GM12878 (cell line): ENCODE results near the gene PSMB7. TPM values are rescaled to one million over a fixed set of nuclear protein-coding genes. Genes with fewer than 3 reads are reported as not detected.

ENCODE experiments used
- ATAC-seq: fragments of 200-7000 bp; cut with Tn5 transposase; 3 replicates; pipeline ENCODE4 v1.9.1; 2020; ENCODE audit warnings: mild to moderate bottlenecking, moderate library complexity
- BruUV-seq: library from RNA; stranded (reverse); fragments of 400-500 nt; replicated peaks from 2 replicates; lab custom pipeline; 2021; lab: Mats Ljungman, UMichigan
- CTCF ChIA-PET: fragments of 300-600 bp; sonication (Branson Sonifier 250); formaldehyde crosslinking; extraction: SDS; loops from one replicate; lab custom pipeline; 2021; ENCODE audit warnings: inconsistent platforms; lab: Yijun Ruan, JAX
- POLR2A ChIA-PET: fragments of 350-600 bp; formaldehyde crosslinking; extraction: SDS; loops from one replicate; lab custom pipeline; 2021; ENCODE audit warnings: inconsistent platforms; lab: Charles Lee
- RAD21 ChIA-PET: fragments of 300-600 bp; sonication (Branson Sonifier 250); formaldehyde crosslinking; loops from one replicate; lab custom pipeline; 2023; ENCODE audit warnings: antibody characterized with exemption; ENCODE audit not compliant: unreplicated experiment; lab: Charles Lee
- SMC1A ChIA-PET: fragments of 300-600 bp; sonication (Branson Sonifier 250); formaldehyde crosslinking; loops from one replicate; lab custom pipeline; 2023; ENCODE audit not compliant: unreplicated experiment, uncharacterized antibody; lab: Charles Lee
- DNase-seq: peaks from one replicate; pipeline ENCODE4 v3.0.0-alpha.2; 2011; ENCODE audit warnings: low read depth, low spot score
- FAIRE-seq: peaks from 3 replicates; lab custom pipeline; 2011; peaks lifted over from hg19 to GRCh38; lab: Jason Lieb, UNC
- H2AFZ ChIP-seq: 2 replicates; pipeline ENCODE4 v1.6.0; 2011; ENCODE audit warnings: low read depth, low read length, control low read depth; ENCODE audit not compliant: control insufficient read depth
- H3K27ac ChIP-seq: 2 replicates; pipeline ENCODE4 v1.5.1; 2011; ENCODE audit warnings: control low read depth; ENCODE audit not compliant: control insufficient read depth, insufficient read depth
- H3K27me3 ChIP-seq, 2 experiments: replicated peaks in 1 of 2; 2 replicates each; pipeline versions ENCODE4 v1.6.0 to v1.6.1; 2011; ENCODE audit warnings: low read length in 1 of 2; ENCODE audit not compliant: control insufficient read depth in 2 of 2, insufficient read depth in 2 of 2
- H3K36me3 ChIP-seq, 2 experiments: 2 replicates each; pipeline ENCODE4 v1.5.1; 2011; ENCODE audit warnings: low read length in 1 of 2; ENCODE audit not compliant: control insufficient read depth in 2 of 2, insufficient read depth in 2 of 2
- H3K4me1 ChIP-seq: 2 replicates; pipeline ENCODE4 v1.6.1; 2011; ENCODE audit warnings: mild to moderate bottlenecking, low read length, moderate library complexity, mixed read lengths; ENCODE audit not compliant: control insufficient read depth, insufficient read depth
- H3K4me2 ChIP-seq: 2 replicates; pipeline ENCODE4 v1.6.0; 2011; ENCODE audit warnings: control low read depth; ENCODE audit not compliant: control insufficient read depth, insufficient read depth
- H3K4me3 ChIP-seq: fragments of 200-600 bp; sonication (generic); 2 replicates; pipeline ENCODE4 v1.5.1; 2016
- H3K79me2 ChIP-seq: 2 replicates; pipeline ENCODE4 v1.6.0; 2011; ENCODE audit warnings: low read length; ENCODE audit not compliant: control insufficient read depth, insufficient read depth
- H3K9ac ChIP-seq: 2 replicates; pipeline ENCODE4 v1.8.0; 2011; ENCODE audit warnings: low read length, control low read depth, mixed read lengths; ENCODE audit not compliant: control insufficient read depth, insufficient read depth
- H3K9me3 ChIP-seq: replicated peaks from 3 replicates; pipeline ENCODE4 v1.5.1; 2011; ENCODE audit warnings: mild to moderate bottlenecking, low read length; ENCODE audit not compliant: control insufficient read depth, insufficient read depth
- H4K20me1 ChIP-seq: 2 replicates; pipeline ENCODE4 v1.6.0; 2011; ENCODE audit not compliant: control insufficient read depth, insufficient read depth
- BCLAF1 ChIP-seq: fragments of 450-650 bp; IDR thresholded peaks from 2 replicates; pipeline ENCODE4 v1.6.1; 2017; ENCODE audit warnings: antibody characterized with exemption, mild to moderate bottlenecking, moderate library complexity
- BHLHE40 ChIP-seq, 2 experiments: fragments of 450-650 bp in 1 of 2; IDR thresholded peaks; 2 replicates each; pipeline ENCODE4 v1.6.1; 2011 to 2017; ENCODE audit warnings: low read depth in 2 of 2, borderline replicate concordance in 1 of 2, improper control_type of control experiment in 1 of 2, low read length in 1 of 2, mild to moderate bottlenecking in 1 of 2
- CTCF ChIP-seq, 3 experiments: IDR thresholded peaks in 2 of 3; conservative IDR thresholded peaks in 1 of 3; 2 replicates each; pipeline ENCODE4 v1.5.1; 2011; ENCODE audit warnings: low read depth in 3 of 3, low read length in 3 of 3, mild to moderate bottlenecking in 3 of 3, control low read depth in 2 of 3, moderate library complexity in 2 of 3, inconsistent platforms in 1 of 3, mixed read lengths in 1 of 3; ENCODE audit not compliant: control insufficient read depth in 2 of 3, insufficient read depth in 1 of 3; ENCODE audit errors: extremely low read depth in 1 of 3
- MEF2A ChIP-seq: IDR thresholded peaks from 2 replicates; pipeline ENCODE4 v1.6.1; 2011; ENCODE audit warnings: low read depth, mild to moderate bottlenecking, low read length, moderate library complexity; ENCODE audit not compliant: insufficient read depth
- MXI1 ChIP-seq: fragments of 150-350 bp; IDR thresholded peaks from 2 replicates; pipeline ENCODE4 v1.6.1; 2011; ENCODE audit warnings: low read depth, mild to moderate bottlenecking, inconsistent platforms, low read length, improper control_type of control experiment
- MYC ChIP-seq: IDR thresholded peaks from 2 replicates; pipeline ENCODE4 v1.6.1; 2011; ENCODE audit warnings: mild to moderate bottlenecking, low read length, moderate library complexity, inconsistent platforms; ENCODE audit not compliant: insufficient read depth, insufficient replicate concordance, insufficient read length, severe bottlenecking
- NR2F1 ChIP-seq: fragments of 450-650 bp; conservative IDR thresholded peaks from 2 replicates; pipeline ENCODE4 v1.6.1; 2017; ENCODE audit warnings: mild to moderate bottlenecking
- POLR2A ChIP-seq: IDR thresholded peaks from 2 replicates; pipeline ENCODE4 v1.6.1; 2011; ENCODE audit warnings: low read depth, mild to moderate bottlenecking, low read length
- RB1 ChIP-seq: fragments of 450-650 bp; formaldehyde crosslinking; IDR thresholded peaks from 2 replicates; pipeline ENCODE4 v1.6.1; 2017; ENCODE audit warnings: mild to moderate bottlenecking, borderline replicate concordance
- YBX1 ChIP-seq: fragments of 450-650 bp; IDR thresholded peaks from 2 replicates; pipeline ENCODE4 v1.6.1; 2016; ENCODE audit warnings: antibody characterized with exemption
- ZNF207 ChIP-seq: fragments of 450-650 bp; IDR thresholded peaks from 2 replicates; pipeline ENCODE4 v1.6.1; 2014; ENCODE audit warnings: antibody characterized with exemption, mild to moderate bottlenecking, borderline replicate concordance
- WGBS: methylation state at CpG from one replicate; pipeline ENCODE4 v1.1.6; 2016; ENCODE audit warnings: low lambda C conversion rate; ENCODE audit not compliant: insufficient replicate concordance, insufficient coverage; ENCODE audit errors: missing lambda C conversion rate; 5-methylcytosine and 5-hydroxymethylcytosine counted together
- in situ Hi-C: fragments of 300-500 bp; cut with MboI; formaldehyde crosslinking; loops from 9 replicates; pipeline ENCODE4 v1.14.3; 2018; ENCODE audit warnings: mixed read lengths
- intact Hi-C: fragments of 100-400 bp; cut with micrococcal nuclease; formaldehyde crosslinking; loops from one replicate; pipeline ENCODE4 v1.14.2; 2022; ENCODE audit not compliant: unreplicated experiment
- polyA plus RNA-seq, 11 experiments: library from polyadenylated mRNA; depleted of rRNA in 4 of 11; unstranded in 6 of 11; stranded (reverse) in 5 of 11; fragments of >200 nt; fragmentation: Nextera tagmentation in 4 of 11; fragmentation: Illumina TruSeq in 1 of 11; extraction: Ambion mirVana in 4 of 11; extraction: Trizol in 1 of 11; gene quantifications; 1 replicate in 1 of 11; 2 replicates in 10 of 11; pipeline versions ENCODE4 v1.2.1 to v1.2.3, GENCODE V29; 2011 to 2016; ENCODE audit warnings: inconsistent platforms in 2 of 11, missing spikeins in 2 of 11, low read depth in 1 of 11
- total RNA-seq, 4 experiments: library from RNA; depleted of rRNA in 3 of 4; stranded (reverse); fragments of >200 nt in 3 of 4; fragmentation: Illumina TruSeq in 1 of 4; extraction: Trizol in 1 of 4; gene quantifications; 2 replicates each; pipeline versions ENCODE4 v1.2.1 to v1.2.3, GENCODE V29; 2013 to 2021
- TF ChIP-seq, protein P1 (sequence below): fragments of 450-650 bp; IDR thresholded peaks from 2 replicates; pipeline ENCODE4 v1.6.1; 2016; ENCODE audit warnings: mild to moderate bottlenecking

The PSMB7 gene
- total and polyA plus RNA-seq, 10 of the 15 experiments (the other 5 are each of a cell fraction or from before 2014, with no cell fraction given): 174 to 564 (median 268) TPM

GRCh38 chr9:124377551-124378406, 37.5 kb downstream of the PSMB7 start (continued):
- TF ChIP-seq CTCF (IDR thresholded peaks at IDR 0.05 in 2 of 3, conservative IDR thresholded peaks at IDR 0.05 in 1 of 3; ENCODE audit: control insufficient read depth in 2 of 3, extremely low read depth in 1 of 3, insufficient read depth in 1 of 3, low read depth in 3 of 3, low read length in 3 of 3): no peak
- no peak for TF ChIP-seq POLR2A
- TF ChIP-seq BHLHE40 (IDR thresholded peaks at IDR 0.05; ENCODE audit: borderline replicate concordance in 1 of 2, low read depth in 2 of 2, low read length in 1 of 2): no peak
- TF ChIP-seq, protein P1, sequence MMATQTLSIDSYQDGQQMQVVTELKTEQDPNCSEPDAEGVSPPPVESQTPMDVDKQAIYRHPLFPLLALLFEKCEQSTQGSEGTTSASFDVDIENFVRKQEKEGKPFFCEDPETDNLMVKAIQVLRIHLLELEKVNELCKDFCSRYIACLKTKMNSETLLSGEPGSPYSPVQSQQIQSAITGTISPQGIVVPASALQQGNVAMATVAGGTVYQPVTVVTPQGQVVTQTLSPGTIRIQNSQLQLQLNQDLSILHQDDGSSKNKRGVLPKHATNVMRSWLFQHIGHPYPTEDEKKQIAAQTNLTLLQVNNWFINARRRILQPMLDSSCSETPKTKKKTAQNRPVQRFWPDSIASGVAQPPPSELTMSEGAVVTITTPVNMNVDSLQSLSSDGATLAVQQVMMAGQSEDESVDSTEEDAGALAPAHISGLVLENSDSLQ: no peak
- no peak for TF ChIP-seq NR2F1

GRCh38 chr9:124376329-124376728, 38.9 kb downstream of the PSMB7 start:
- RAD21 ChIA-PET: interaction anchor here (1.0 kb wide), 1 partner anchor 15 kb away, joined by 3 read pairs; no protein-coding TSS in a partner anchor
- CTCF ChIA-PET: interaction anchor here (0.9 to 1.2 kb wide), 4 partner anchors 8 to 383 kb away, joined by 3 read pairs; no protein-coding TSS in a partner anchor
- 95% methylated on average over 1 of the region's 1 CpG for WGBS
- FAIRE-seq (no peak), ATAC-seq (no peak), DNase-seq (no peak)
- H3K27me3 ChIP-seq: no peaks in the 10 kb centered on the region
- no peak overlapping the region for H3K4me3 ChIP-seq
- H3K9ac ChIP-seq: no peak overlapping the region
- H3K27ac ChIP-seq: no peak overlapping the region
- no peaks in the 10 kb centered on the region for H4K20me1 ChIP-seq
- no peaks in the 10 kb centered on the region; the same call in 2 of the 3 replicates for H3K9me3 ChIP-seq
- H3K36me3 ChIP-seq: peaks cover 8 to 15% of the 10 kb centered on the region in 2 experiments; a peak in 3 of 4 replicates
- H3K79me2 ChIP-seq: peaks cover 2% of the 10 kb centered on the region
- BruUV-seq: no TSS peak
- H3K4me1 ChIP-seq: no peaks in the 10 kb centered on the region
- POLR2A ChIA-PET: no interaction called here
- in situ Hi-C loops (no loop called here), intact Hi-C loops (no loop called here)
- no peak overlapping the region for H2AFZ ChIP-seq
- TF ChIP-seq BCLAF1: no peak
- TF ChIP-seq YBX1: no peak
- no peak for TF ChIP-seq MEF2A
- TF ChIP-seq MXI1: no peak
- no peak for TF ChIP-seq RB1
- TF ChIP-seq ZNF207: no peak
- no peak for TF ChIP-seq MYC
- no peak overlapping the region for H3K4me2 ChIP-seq
- SMC1A ChIA-PET: interaction anchor here (1.1 to 1.3 kb wide), 2 partner anchors 14 to 22 kb away, joined by 3 to 4 read pairs; no protein-coding TSS in a partner anchor
